Heart left ventricle (tissue), 16 donors: Measurements from ENCODE around the gene UBE2U. TPM values are rescaled to one million over a fixed set of nuclear protein-coding genes. Genes with fewer than 3 reads are reported as not detected.
A peak's percentile ranks its signal among the peaks of the same experiment; 100 is the strongest.

ENCODE experiments used
- ATAC-seq, 4 donors: fragments of 200-7000 bp; cut with Tn5 transposase; one replicate each; pipeline ENCODE4 v1.9.1; 2020 to 2022; ENCODE audit warnings: moderate library complexity in 4 of 4, mild to moderate bottlenecking in 3 of 4, moderate number of reproducible peaks in 1 of 4
- DNase-seq, 5 donors: peaks; one replicate each; pipeline ENCODE4 v3.0.0-alpha.2; 2020
- H3K27ac ChIP-seq, 12 donors: fragments of 200-600 bp; sonication (generic) in 4 of 12; one replicate each; pipeline versions ENCODE4 v1.5.0 to v1.8.0; 2016 to 2022; ENCODE audit warnings: mild to moderate bottlenecking in 2 of 12
- H3K27me3 ChIP-seq, 9 donors: fragments of 200-600 bp; sonication (generic) in 2 of 9; one replicate each; pipeline versions ENCODE4 v1.5.1 to v1.8.0; 2016 to 2022; ENCODE audit warnings: mild to moderate bottlenecking in 3 of 9
- H3K36me3 ChIP-seq, 9 donors: fragments of 200-600 bp; sonication (generic) in 2 of 9; one replicate each; pipeline versions ENCODE4 v1.5.0 to v1.8.0; 2018 to 2022; ENCODE audit warnings: mild to moderate bottlenecking in 2 of 9
- H3K4me1 ChIP-seq, 12 donors: fragments of 200-600 bp; sonication (generic) in 4 of 12; one replicate each; pipeline versions ENCODE4 v1.5.0 to v1.8.0; 2016 to 2022; ENCODE audit warnings: mild to moderate bottlenecking in 3 of 12
- H3K4me3 ChIP-seq, 12 donors: fragments of 200-600 bp; sonication (generic) in 4 of 12; one replicate each; pipeline versions ENCODE4 v1.5.0 to v1.8.0; 2017 to 2022; ENCODE audit warnings: mild to moderate bottlenecking in 9 of 12, moderate library complexity in 4 of 12
- H3K9me3 ChIP-seq, 12 donors: fragments of 200-600 bp; sonication (generic) in 4 of 12; one replicate each; pipeline versions ENCODE4 v1.5.0 to v1.8.0; 2016 to 2022; ENCODE audit warnings: mild to moderate bottlenecking in 1 of 12
- CTCF ChIP-seq, 12 donors: fragments of 200-600 bp; sonication (generic) in 4 of 12; IDR thresholded peaks; one replicate each; pipeline versions ENCODE4 v1.5.0 to v1.8.0; 2018 to 2022; ENCODE audit warnings: antibody characterized with exemption in 12 of 12, mild to moderate bottlenecking in 5 of 12
- POLR2A ChIP-seq, 2 donors: fragments of 450-650 bp; IDR thresholded peaks; one replicate each; pipeline ENCODE4 v1.6.1; 2017; ENCODE audit warnings: antibody characterized with exemption in 2 of 2, mild to moderate bottlenecking in 2 of 2, moderate library complexity in 2 of 2
- WGBS, 4 donors: extraction: QIAGEN DNeasy Blood & Tissue Kit in 2 of 4; methylation state at CpG; one replicate each; pipeline versions ENCODE4 v1.1.5 to v1.1.7; 2013 to 2018; 5-methylcytosine and 5-hydroxymethylcytosine counted together
- intact Hi-C, 10 donors: fragments of 100-400 bp; cut with DNase I; formaldehyde crosslinking; loops; one replicate each; pipeline versions ENCODE4 v1.11.1 to v1.14.2; 2022
- polyA plus RNA-seq, 2 donors: library from polyadenylated mRNA; stranded (reverse); fragments of 200-250 nt; gene quantifications; one replicate each; pipeline ENCODE4 v1.2.3, GENCODE V29; 2013
- total RNA-seq, 9 donors: library from RNA; depleted of rRNA in 2 of 9; stranded (reverse); fragments of >200 nt in 2 of 9; fragmentation: NEBNext Ultra II Directional in 3 of 9; extraction: Animal tissue kit (Norgen Biotek cat#: 25700) in 3 of 9; gene quantifications; one replicate each; pipeline versions ENCODE4 v1.1.0 to v1.2.4, GENCODE V29; 2016 to 2023
- donor health status: ischemic (EF 13 %, LVEDD 7.1; RV severe dilation, severe dysfunction).
- donor health status: healthy with polysubstance abuse.
- donor health status: DM: no; HTN: yes; CAD: no.
- donor health status: DM: no; HTN: no; CAD: no.
- donor health status: ischemic (EF 25% LVEDD 6.9; RV normal size, moderate dysfunction).
- donor health status: ischemic (EF 25% LVEDD 5.7; RV mildly dilated, moderate dysfunction).
- donor health status: healthy.
- donor health status: DM: yes; HTN: yes; CAD: no.
- donor health status: ischemic (EF 35%, LVEDD 5.7; RV mildly dilated, moderate dysfunction).
- donor health status: nonischemic (EF 11% LVEDD 7.7; RV severe dilation, severe dysfunction).
- donor health status: DM: yes; HTN: yes; CAD: no.
- donor health status: PGD.
- donor health status: ischemic (EF 29% LVEDD 5.4; RV normal size, mild dysfunction).
- donor health status: nonischemic (EF 23%, LVEDD 6.1; RV moderate dilation, normal function).

The UBE2U gene
- total and polyA plus RNA-seq, 11 donors = 0.19 to 2.7 (median 2.5) TPM; not detected in 8

- Histone ChIP-seq H3K36me3 (peaks cover 0 to 9% (median 0%) of the 10 kb centered on the region in 9 donors), H3K27ac (peak overlapping the region in 1 of 12 donors; percentile 34), H3K9me3 (no peaks in the 10 kb centered on the region), H3K4me1 (peaks cover 0 to 26% (median 7%) of the 10 kb centered on the region in 12 donors), H3K27me3 (no peaks in the 10 kb centered on the region), H3K4me3 (no peak overlapping the region)
- TF ChIP-seq CTCF (IDR thresholded peaks at IDR 0.05) (no peak), POLR2A (IDR thresholded peaks at IDR 0.05) (no peak)
- ATAC-seq (no peak), DNase-seq (no peak)
- intact Hi-C loops = no loop called here
- WGBS, 4 donors = 41 to 48% (median 44%) methylated on average over 3 of the region's 3 CpGs
Measured at GRCh38 chr1:64172458-64172983, 30.9 kb upstream of the UBE2U start.

GRCh38 chr1:64173336-64173940 is 30.0 kb upstream of the UBE2U start:
- DNase-seq = no peak
- H3K27me3 ChIP-seq = no peaks in the 10 kb centered on the region
- 69 to 79% (median 73%) methylated on average over 6 of the region's 6 CpGs for WGBS, 4 donors
- H3K4me3 ChIP-seq = no peak overlapping the region
- H3K9me3 ChIP-seq = no peaks in the 10 kb centered on the region
- H3K36me3 ChIP-seq = peaks cover 0 to 17% (median 3%) of the 10 kb centered on the region in 9 donors
- ATAC-seq = peak in 1 of 4 donors; percentile 45
- TF ChIP-seq POLR2A (IDR thresholded peaks at IDR 0.05) (no peak), CTCF (IDR thresholded peaks at IDR 0.05) (no peak)
- intact Hi-C loops = no loop called here
- H3K4me1 ChIP-seq = peaks cover 0 to 26% (median 7%) of the 10 kb centered on the region in 12 donors
- peak overlapping the region in 4 of 12 donors; percentile 1 to 31 (median 29) for H3K27ac ChIP-seq

- ATAC-seq = no peak
- H3K4me3 ChIP-seq = no peak overlapping the region
- no peak for TF ChIP-seq POLR2A (IDR thresholded peaks at IDR 0.05)
- TF ChIP-seq CTCF (IDR thresholded peaks at IDR 0.05) = no peak
- no peak overlapping the region for H3K27ac ChIP-seq
- peaks cover 0 to 29% (median 7%) of the 10 kb centered on the region in 12 donors for H3K4me1 ChIP-seq
- no peaks in the 10 kb centered on the region for H3K9me3 ChIP-seq
- no peak for DNase-seq
- H3K27me3 ChIP-seq = no peaks in the 10 kb centered on the region
- intact Hi-C loops = no loop called here
- H3K36me3 ChIP-seq = peaks cover 0 to 20% (median 4%) of the 10 kb centered on the region in 9 donors
Measured at GRCh38 chr1:64175639-64176038, 27.8 kb upstream of the UBE2U start.

GRCh38 chr1:64176659-64177058 is 26.8 kb upstream of the UBE2U start:
- no peak for ATAC-seq
- no peak for DNase-seq
- Histone ChIP-seq H3K36me3 (peaks cover 0 to 20% (median 4%) of the 10 kb centered on the region in 9 donors), H3K4me1 (peaks cover 0 to 25% (median 7%) of the 10 kb centered on the region in 12 donors), H3K9me3 (no peaks in the 10 kb centered on the region), H3K27ac (no peak overlapping the region), H3K27me3 (no peaks in the 10 kb centered on the region), H3K4me3 (no peak overlapping the region)
- TF ChIP-seq POLR2A (IDR thresholded peaks at IDR 0.05) (no peak), CTCF (IDR thresholded peaks at IDR 0.05) (no peak)
- intact Hi-C loops = no loop called here
- WGBS, 4 donors = 88 to 90% (median 90%) methylated on average over 3 of the region's 3 CpGs
